Left renal pelvis (tissue), 4 donors: ENCODE results near the gene TPM2. TPM values are rescaled to one million over a fixed set of nuclear protein-coding genes. Genes with fewer than 3 reads are reported as not detected.
"Not testable (repeated sequence)": the region's sequence is repeated elsewhere in the genome, so short reads cannot be mapped to it uniquely, and the experiment has no call there.

Experiments used
- DNase-seq, 4 donors: peaks; one replicate each; pipeline ENCODE4 v3.0.0-alpha.2; 2013; ENCODE audit warnings: low read depth in 4 of 4, low spot score in 3 of 4
- polyA plus RNA-seq, 4 donors: library from polyadenylated mRNA; unstranded; fragments of 120-200 nt; gene quantifications; one replicate each; pipeline ENCODE4 v1.2.1, GENCODE V29; 2013; ENCODE audit not compliant: insufficient read length in 4 of 4

Gene TPM2
- polyA plus RNA-seq, 4 donors: 150 to 285 (median 184) TPM

GRCh38 chr9:35637427-35637955 lies 52.2 kb downstream of the TPM2 start:
- not testable (repeated sequence) for DNase-seq

- not testable (repeated sequence) for DNase-seq
Measured at GRCh38 chr9:35636877-35637246, 52.9 kb downstream of the TPM2 start.

DNA sequence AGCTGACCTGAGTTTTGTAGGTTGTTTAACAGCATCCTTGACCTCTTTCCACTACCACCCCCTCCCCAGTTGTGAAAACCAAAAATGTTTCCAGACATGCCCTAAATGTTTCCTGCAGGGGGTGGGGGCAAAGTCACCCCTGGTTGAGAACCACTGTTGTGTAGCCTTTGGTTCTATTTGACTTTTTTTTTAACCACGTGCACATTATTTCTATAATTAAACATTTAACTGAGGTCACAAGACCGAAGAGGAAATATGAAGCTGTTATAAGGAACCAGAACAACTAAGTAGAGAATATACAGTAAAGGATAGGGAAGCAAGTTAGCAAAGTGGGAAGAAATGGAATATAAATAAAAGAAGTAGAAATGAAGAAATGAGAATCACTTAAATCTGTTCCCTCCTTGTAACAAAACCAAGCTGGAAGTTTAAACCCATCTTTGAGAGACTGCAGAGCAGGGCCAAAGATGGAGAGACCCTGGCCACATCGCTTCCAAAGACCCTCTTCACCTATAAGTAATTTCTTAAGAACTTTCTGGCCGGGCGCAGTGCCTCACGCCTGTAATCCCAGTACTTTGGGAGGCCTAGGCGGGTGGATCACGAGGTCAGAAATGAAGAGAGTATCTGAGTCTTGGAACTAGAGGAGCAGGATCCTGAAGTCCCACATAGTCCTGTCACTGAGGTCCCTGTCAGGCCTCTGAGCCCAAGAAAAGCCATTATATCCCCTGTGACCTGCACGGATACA lies 53.4 kb downstream of the TPM2 start:
- DNase-seq: no peak

- no peak for DNase-seq
Measured at GRCh38 chr9:35635730-35636129, 54.0 kb downstream of the TPM2 start.

Other genes starting within 250 kb of the TPM2 start
- 10 to 100 TPM; 18.0 to 26.3 (median 18.6) TPM for gene RUSC2, start 199.8 kb downstream of the TPM2 start, polyA plus RNA-seq
- gene TESK1, start 84.7 kb downstream of the TPM2 start, polyA plus RNA-seq: 10 to 100 TPM; 33.4 to 49.4 (median 34.7) TPM
- 1 to 10 TPM; 1.8 to 3.3 (median 2.2) TPM for gene CD72, start 71.5 kb downstream of the TPM2 start, polyA plus RNA-seq
- under 1 TPM in 2 of 4 donors, not detected in 2; 0.32 to 0.46 TPM for gene SIT1, start 39.0 kb downstream of the TPM2 start, polyA plus RNA-seq
- gene RMRP, start 31.9 kb downstream of the TPM2 start, polyA plus RNA-seq: 1 to 10 TPM in 1 of 4 donors, not detected in 3; 2.5 TPM
- 10 to 100 TPM; 15.5 to 21.2 (median 18.4) TPM for gene CCDC107, start 31.6 kb downstream of the TPM2 start, polyA plus RNA-seq
- gene ARHGEF39, start 24.7 kb downstream of the TPM2 start, polyA plus RNA-seq: 10 to 100 TPM in 1 of 4 donors, 1 to 10 TPM in 3; 9.0 to 11.5 (median 9.8) TPM
- gene CA9, start 16.0 kb downstream of the TPM2 start, polyA plus RNA-seq: 1 to 10 TPM in 1 of 4 donors, under 1 TPM in 3; 0.63 to 1.6 (median 0.73) TPM
- 100 to 1,000 TPM; 141 to 173 (median 163) TPM for gene TLN1, start 42.3 kb upstream of the TPM2 start, polyA plus RNA-seq
- 10 to 100 TPM; 33.8 to 43.0 (median 39.2) TPM for gene CREB3, start 42.7 kb upstream of the TPM2 start, polyA plus RNA-seq
- 100 to 1,000 TPM in 2 of 4 donors, 10 to 100 TPM in 2; 62.5 to 131 (median 101) TPM for gene GBA2, start 59.3 kb upstream of the TPM2 start, polyA plus RNA-seq
- 10 to 100 TPM; 25.7 to 28.2 (median 27.4) TPM for gene RGP1, start 59.4 kb upstream of the TPM2 start, polyA plus RNA-seq
- not detected for gene MSMP, start 64.4 kb upstream of the TPM2 start, polyA plus RNA-seq
- 10 to 100 TPM; 27.1 to 55.5 (median 30.6) TPM for gene NPR2, start 101.7 kb upstream of the TPM2 start, polyA plus RNA-seq
- gene SPAG8, start 122.3 kb upstream of the TPM2 start, polyA plus RNA-seq: 1 to 10 TPM; 2.9 to 7.2 (median 5.7) TPM
- 10 to 100 TPM; 32.0 to 57.4 (median 53.8) TPM for gene HINT2, start 125.1 kb upstream of the TPM2 start, polyA plus RNA-seq
- gene FAM221B, start 138.8 kb upstream of the TPM2 start, polyA plus RNA-seq: under 1 TPM; 0.11 to 0.35 (median 0.26) TPM
- gene TMEM8B, start 139.3 kb upstream of the TPM2 start, polyA plus RNA-seq: 10 to 100 TPM; 28.8 to 44.5 (median 30.5) TPM
- gene OR13J1, start 180.5 kb upstream of the TPM2 start, polyA plus RNA-seq: under 1 TPM in 1 of 4 donors, not detected in 3; 0.15 TPM
- gene HRCT1, start 216.3 kb upstream of the TPM2 start, polyA plus RNA-seq: 1 to 10 TPM in 1 of 4 donors, under 1 TPM in 2, not detected in 1; 0.21 to 3.3 (median 0.50) TPM
- gene SPAAR, start 219.6 kb upstream of the TPM2 start, polyA plus RNA-seq: 1 to 10 TPM in 3 of 4 donors, under 1 TPM in 1; 0.71 to 1.5 (median 1.3) TPM